B cell (primary cell): ENCODE results near the gene PLCB1.

ENCODE experiments used
- CTCF ChIP-seq: fragments of 200-600 bp; IDR thresholded peaks from one replicate; pipeline ENCODE4 v1.8.0; 2022; ENCODE audit warnings: antibody characterized with exemption, mild to moderate bottlenecking
- EZH2 ChIP-seq: IDR thresholded peaks from 2 replicates; pipeline ENCODE4 v1.6.1; 2012; ENCODE audit warnings: borderline replicate concordance, low read depth, mild to moderate bottlenecking, moderate library complexity, low read length; ENCODE audit not compliant: insufficient read depth, poor library complexity, severe bottlenecking

GRCh38 chr20:8321001-8321400, 188.9 kb downstream of the PLCB1 start:
- TF ChIP-seq CTCF (no peak), EZH2 (no peak)
